Measurements from ENCODE around the gene ANGPTL7.
A peak's percentile ranks its signal among the peaks of the same experiment; 100 is the strongest.

The ANGPTL7 gene

DNA sequence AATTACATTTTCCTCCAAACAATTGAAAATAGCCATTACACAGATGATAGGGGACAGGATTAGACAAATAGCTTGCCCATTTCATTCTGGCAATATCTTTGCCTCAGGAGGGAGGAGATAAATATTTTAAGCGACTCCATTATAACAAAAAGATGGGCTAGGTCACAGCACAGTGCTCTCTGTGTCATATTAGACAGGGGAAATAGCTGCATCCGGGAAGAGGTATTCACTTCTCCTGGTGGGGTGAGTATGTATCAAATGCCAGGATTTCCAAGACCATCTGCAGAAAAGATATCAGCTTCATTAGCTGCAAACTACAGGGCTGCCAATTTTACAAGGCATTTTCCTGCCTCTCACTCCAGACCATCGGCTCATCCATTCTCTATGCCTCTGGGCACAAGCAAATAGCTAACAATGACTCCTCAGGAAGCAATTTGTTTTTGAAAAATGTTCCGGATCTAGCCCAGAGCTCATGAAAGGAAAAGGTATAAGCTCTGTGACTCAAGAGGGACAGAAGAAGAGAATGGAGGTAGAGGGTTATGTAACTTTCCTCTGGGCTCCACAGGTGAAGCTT is 41.9 kb upstream of the ANGPTL7 start:
- no peak overlapping the region for H3K27ac ChIP-seq
- TF ChIP-seq CTCF (conservative IDR thresholded peaks at IDR 0.05): no peak

GRCh38 chr1:11150326-11150725 is 38.8 kb upstream of the ANGPTL7 start:
- peak overlapping the region; percentile 88 for H3K27ac ChIP-seq
- TF ChIP-seq CTCF (conservative IDR thresholded peaks at IDR 0.05): no peak

GRCh38 chr1:11151114-11151513 is 38.0 kb upstream of the ANGPTL7 start:
- TF ChIP-seq CTCF (conservative IDR thresholded peaks at IDR 0.05): no peak
- H3K27ac ChIP-seq: peak overlapping the region; percentile 88

DNA sequence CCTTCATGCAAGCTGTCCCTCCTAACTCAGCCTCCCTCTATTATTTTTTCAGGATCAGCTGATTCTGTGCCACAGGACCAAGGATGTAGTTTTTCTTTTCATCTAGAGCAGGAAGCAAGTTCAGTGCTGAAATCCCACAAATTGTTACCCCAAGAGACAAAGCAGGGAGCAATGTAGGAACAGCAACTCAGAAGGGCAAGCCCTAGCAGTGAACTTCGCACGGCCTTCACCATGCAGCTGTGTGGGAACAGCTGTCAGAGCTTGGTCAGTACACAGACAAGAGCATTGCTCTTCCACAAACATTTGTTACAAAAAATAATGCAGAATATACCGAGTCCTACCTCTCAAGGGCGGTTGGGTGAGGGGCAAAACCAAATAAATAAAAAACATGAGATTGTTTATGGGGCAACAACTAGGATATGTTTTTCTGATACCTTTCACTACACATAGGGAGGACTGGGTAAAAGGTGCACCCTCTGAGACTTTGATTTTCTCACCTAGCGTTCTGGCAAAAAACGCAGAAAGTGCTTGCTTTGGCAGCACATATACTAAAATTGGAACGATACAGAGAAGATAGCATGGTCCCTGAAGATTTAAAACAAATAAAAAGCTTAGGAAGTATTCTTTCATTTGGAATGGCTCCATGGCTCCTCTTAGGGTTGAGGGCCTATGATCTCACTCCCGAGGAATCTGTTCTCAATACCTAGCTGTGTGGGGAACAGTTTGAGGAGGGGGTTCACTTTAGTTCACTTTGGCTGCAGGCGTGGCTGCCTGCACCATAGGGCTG is 37.1 kb upstream of the ANGPTL7 start:
- no peak for TF ChIP-seq CTCF (conservative IDR thresholded peaks at IDR 0.05)
- peak overlapping the region; percentile 88 for H3K27ac ChIP-seq

DNA sequence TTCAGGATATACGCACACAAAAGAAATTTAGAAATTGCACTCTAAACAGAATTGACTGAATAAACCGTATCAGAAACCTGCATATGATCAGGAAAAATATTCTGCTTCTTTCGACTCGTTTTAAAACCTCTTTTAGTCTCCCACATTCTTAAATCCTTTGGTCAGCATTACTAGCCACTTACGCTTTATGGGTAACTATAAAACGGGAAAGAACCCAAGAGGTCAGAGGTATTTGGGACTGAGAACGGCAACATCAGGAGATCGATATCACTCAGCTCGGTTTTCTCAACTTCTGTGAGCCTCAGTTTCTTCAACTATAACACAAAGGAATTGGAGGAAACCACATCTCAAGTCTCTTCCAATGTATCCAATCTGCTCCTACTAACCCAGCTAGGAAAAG is 36.4 kb upstream of the ANGPTL7 start:
- H3K27ac ChIP-seq: peak overlapping the region; percentile 88
- no peak for TF ChIP-seq CTCF (conservative IDR thresholded peaks at IDR 0.05)

DNA sequence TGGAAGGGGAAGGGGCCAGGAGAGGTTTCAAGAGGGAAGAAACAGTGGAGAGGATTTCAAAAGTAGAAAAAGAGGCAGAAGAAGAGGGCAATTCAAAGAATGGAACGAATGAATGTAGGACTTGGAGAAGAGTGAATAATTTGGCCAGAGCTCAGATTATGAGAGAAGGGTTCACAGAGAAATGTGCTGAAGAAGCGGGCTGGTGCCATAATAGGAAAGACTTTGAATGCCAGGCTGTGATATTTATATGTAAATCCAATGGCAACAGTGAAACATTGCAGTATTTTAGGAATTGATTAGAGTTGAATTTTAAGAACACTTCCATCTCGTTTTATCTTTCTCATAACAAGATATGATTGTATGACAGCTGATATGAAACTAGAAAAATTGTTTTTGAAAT is 36.0 kb upstream of the ANGPTL7 start:
- peak overlapping the region; percentile 88 for H3K27ac ChIP-seq
- TF ChIP-seq CTCF (conservative IDR thresholded peaks at IDR 0.05): no peak

DNA sequence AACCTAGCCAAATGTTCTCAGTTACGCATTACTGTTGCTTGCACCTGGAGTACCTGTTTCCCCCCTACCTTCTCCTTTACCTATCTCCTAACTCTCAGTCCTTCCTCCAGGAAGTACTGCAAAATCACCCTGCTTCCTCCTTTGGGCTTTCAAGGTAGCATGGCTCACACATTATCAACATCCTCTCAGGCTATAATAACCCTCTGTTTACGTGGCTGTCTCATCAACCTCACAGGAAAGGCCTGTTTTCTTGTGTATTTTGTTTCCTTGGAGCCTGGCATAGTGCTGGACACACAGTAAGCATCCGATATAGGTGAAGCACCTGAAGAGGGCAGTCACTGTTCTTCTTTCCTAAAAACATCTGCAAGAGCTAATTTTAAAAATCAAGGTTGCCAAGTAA is 32.7 kb upstream of the ANGPTL7 start:
- TF ChIP-seq CTCF (conservative IDR thresholded peaks at IDR 0.05): no peak
- H3K27ac ChIP-seq: peak overlapping the region; percentile 41

All from VCaP (cell line).